Lower leg skin (tissue), 4 donors: ENCODE data around the gene ZEB2. TPM values are rescaled to one million over a fixed set of nuclear protein-coding genes. Genes with fewer than 3 reads are reported as not detected.

Experiments
- DNase-seq, 2 donors: peaks; one replicate each; pipeline ENCODE4 v3.0.0-alpha.2; 2019; ENCODE audit warnings: low spot score in 2 of 2
- H3K4me3 ChIP-seq: fragments of 200-600 bp; sonication (generic); 2 replicates; pipeline ENCODE4 v1.5.1; 2017; ENCODE audit warnings: mild to moderate bottlenecking, low read depth; ENCODE audit not compliant: poor library complexity, severe bottlenecking
- CTCF ChIP-seq, 3 donors: fragments of 450-650 bp; IDR thresholded peaks; one replicate each; pipeline ENCODE4 v1.5.1; 2016; ENCODE audit warnings: antibody characterized with exemption in 3 of 3, mild to moderate bottlenecking in 3 of 3, moderate library complexity in 2 of 3
- POLR2A ChIP-seq, 2 donors: fragments of 450-650 bp; IDR thresholded peaks; one replicate each; pipeline ENCODE4 v1.6.1; 2016 to 2017; ENCODE audit warnings: antibody characterized with exemption in 2 of 2, mild to moderate bottlenecking in 1 of 2, moderate library complexity in 1 of 2
- WGBS, 2 donors: methylation state at CpG; one replicate each; pipeline ENCODE4 v1.1.5; 2018; 5-methylcytosine and 5-hydroxymethylcytosine counted together
- intact Hi-C: fragments of 100-400 bp; cut with DNase I; formaldehyde crosslinking; loops from one replicate; pipeline ENCODE4 v1.15.0; 2023; ENCODE audit warnings: low total_unique reads
- total RNA-seq, 4 donors: library from RNA; depleted of rRNA; stranded (reverse); fragments of >200 nt; gene quantifications; one replicate each; pipeline ENCODE4 v1.1.0, GENCODE V29; 2016

The ZEB2 gene
- total RNA-seq, 4 donors from 2014 or later, result 13.8 to 38.8 (median 30.3) TPM

GRCh38 chr2:144455987-144456386 is 63.9 kb downstream of the ZEB2 start:
- WGBS, 2 donors, result 83 to 87% methylated on average over 3 of the region's 3 CpGs
- no peak overlapping the region for H3K4me3 ChIP-seq
- TF ChIP-seq CTCF (IDR thresholded peaks at IDR 0.05) (no peak), POLR2A (IDR thresholded peaks at IDR 0.05) (no peak)
- DNase-seq, result no peak
- intact Hi-C loops, result no loop called here

- no peak for TF ChIP-seq POLR2A (IDR thresholded peaks at IDR 0.05)
- no peak for TF ChIP-seq CTCF (IDR thresholded peaks at IDR 0.05)
- H3K4me3 ChIP-seq, result no peak overlapping the region
- DNase-seq, result no peak
- 36 to 48% methylated on average over 8 of the region's 8 CpGs for WGBS, 2 donors
- intact Hi-C loops, result no loop called here
Observed at GRCh38 chr2:144454466-144455287, 65.2 kb downstream of the ZEB2 start.

- intact Hi-C loops, result no loop called here
- 78 to 82% methylated on average over 5 of the region's 5 CpGs for WGBS, 2 donors
- DNase-seq, result no peak
- TF ChIP-seq POLR2A (IDR thresholded peaks at IDR 0.05) (no peak), CTCF (IDR thresholded peaks at IDR 0.05) (no peak)
- no peak overlapping the region for H3K4me3 ChIP-seq
Observed at GRCh38 chr2:144453486-144454158, 66.3 kb downstream of the ZEB2 start.

GRCh38 chr2:144452989-144453336 is 67.0 kb downstream of the ZEB2 start:
- TF ChIP-seq CTCF (IDR thresholded peaks at IDR 0.05), result no peak
- no peak for TF ChIP-seq POLR2A (IDR thresholded peaks at IDR 0.05)
- intact Hi-C loops, result no loop called here
- 52 to 58% methylated on average over 4 of the region's 4 CpGs for WGBS, 2 donors
- H3K4me3 ChIP-seq, result no peak overlapping the region
- no peak for DNase-seq

- intact Hi-C loops, result no loop called here
- no peak overlapping the region for H3K4me3 ChIP-seq
- DNase-seq, result no peak
Observed at GRCh38 chr2:144452169-144452988, 67.5 kb downstream of the ZEB2 start.

More at GRCh38 chr2:144452169-144452988, 67.5 kb downstream of the ZEB2 start:
- TF ChIP-seq CTCF (IDR thresholded peaks at IDR 0.05), result no peak
- no peak for TF ChIP-seq POLR2A (IDR thresholded peaks at IDR 0.05)
- WGBS, 2 donors, result 21 to 26% methylated on average over 15 of the region's 15 CpGs
